A549 (cell line): ENCODE data around the gene FRMD1. TPM values are rescaled to one million over a fixed set of nuclear protein-coding genes. Genes with fewer than 3 reads are reported as not detected.

Experiments used
- ATAC-seq, 2 experiments: fragments of 200-7000 bp in 1 of 2; fragments of >200 bp in 1 of 2; cut with Nextera tagmentation in 1 of 2; cut with Tn5 transposase in 1 of 2; 3 replicates each; pipeline versions ENCODE4 v1.8.0 to v1.9.1; 2018 to 2020; ENCODE audit warnings: mild to moderate bottlenecking in 1 of 2, moderate library complexity in 1 of 2
- CTCF ChIA-PET: fragments of 300-600 bp; sonication (Branson Sonifier 250); formaldehyde crosslinking; extraction: SDS; loops from one replicate; lab custom pipeline; 2021; ENCODE audit warnings: antibody characterized with exemption, inconsistent platforms; lab: Yijun Ruan, JAX
- POLR2A ChIA-PET: fragments of 350-600 bp; formaldehyde crosslinking; extraction: SDS; loops from one replicate; lab custom pipeline; 2021; ENCODE audit warnings: antibody characterized with exemption, inconsistent platforms; lab: Yijun Ruan, JAX
- DNase-seq, 2 experiments: peaks; one replicate each; pipeline versions ENCODE4 v3.0.0 to v3.0.0-alpha.2; 2011 to 2016; ENCODE audit warnings: low read depth in 1 of 2, low spot score in 1 of 2
- FAIRE-seq: peaks from 2 replicates; lab custom pipeline; 2011; peaks lifted over from hg19 to GRCh38; lab: Jason Lieb, UNC
- H3K27ac ChIP-seq, 2 experiments: fragments of >200 bp; sonication (Bioruptor Twin); formaldehyde crosslinking; 3 replicates each; pipeline ENCODE4 v1.5.1; 2016 to 2017
- H3K4me1 ChIP-seq: fragments of >200 bp; sonication (Bioruptor Twin); formaldehyde crosslinking; 3 replicates; pipeline ENCODE4 v1.6.1; 2016
- H3K4me2 ChIP-seq: fragments of >200 bp; sonication (Bioruptor Twin); formaldehyde crosslinking; 3 replicates; pipeline ENCODE4 v1.6.1; 2016
- H3K4me3 ChIP-seq: fragments of >200 bp; sonication (Bioruptor Twin); formaldehyde crosslinking; 3 replicates; pipeline ENCODE4 v1.5.1; 2016
- H3K9me3 ChIP-seq: fragments of >200 bp; sonication (Bioruptor Twin); formaldehyde crosslinking; 3 replicates; pipeline ENCODE4 v1.6.1; 2016
- CBX8 ChIP-seq: fragments of 200-600 bp; sonication (generic); IDR thresholded peaks from 2 replicates; pipeline ENCODE4 v1.6.1; 2016
- CHD4 ChIP-seq: fragments of 200-600 bp; sonication (generic); IDR thresholded peaks from 2 replicates; pipeline ENCODE4 v1.6.1; 2016; ENCODE audit warnings: antibody characterized with exemption, mild to moderate bottlenecking, borderline replicate concordance
- EHMT2 ChIP-seq: fragments of 200-600 bp; sonication (generic); IDR thresholded peaks from 2 replicates; pipeline ENCODE4 v1.6.1; 2016; ENCODE audit warnings: antibody characterized with exemption, low read depth, mild to moderate bottlenecking, moderate library complexity
- ELK1 ChIP-seq: fragments of 150-350 bp; IDR thresholded peaks from 2 replicates; pipeline ENCODE4 v1.6.1; 2014; ENCODE audit warnings: low read depth, mild to moderate bottlenecking, low read length
- EP300 ChIP-seq, 2 experiments: fragments of >200 bp; sonication (Bioruptor Twin); formaldehyde crosslinking; IDR thresholded peaks; 2 replicates in 1 of 2; 3 replicates in 1 of 2; pipeline ENCODE4 v1.6.1; 2016 to 2017
- FOSL2 ChIP-seq, 2 experiments: fragments of 450-650 bp in 1 of 2; fragments of >200 bp in 1 of 2; sonication (Bioruptor Twin) in 1 of 2; formaldehyde crosslinking; IDR thresholded peaks; 2 replicates each; pipeline versions ENCODE4 v1.5.0 to v1.6.1; 2016 to 2020; ENCODE audit warnings: mild to moderate bottlenecking in 1 of 2, moderate library complexity in 1 of 2
- GATA3 ChIP-seq: IDR thresholded peaks from 2 replicates; pipeline ENCODE4 v1.6.1; 2012; ENCODE audit warnings: borderline replicate concordance
- HES2 ChIP-seq: fragments of >200 bp; sonication (Bioruptor Twin); formaldehyde crosslinking; IDR thresholded peaks from 2 replicates; pipeline ENCODE4 v1.6.1; 2016
- HOXB13 ChIP-seq: fragments of 250-450 bp; sonication (Bioruptor Pico); IDR thresholded peaks from 2 replicates; pipeline ENCODE4 v1.5.0; 2020; ENCODE audit warnings: low read depth, mild to moderate bottlenecking, moderate library complexity
- HOXB5 ChIP-seq: fragments of 250-450 bp; sonication (Bioruptor Pico); IDR thresholded peaks from 2 replicates; pipeline ENCODE4 v1.5.0; 2020; ENCODE audit warnings: mild to moderate bottlenecking, moderate library complexity
- JUN ChIP-seq, 2 experiments: fragments of >200 bp; sonication (Bioruptor Twin); formaldehyde crosslinking; IDR thresholded peaks; 2 replicates in 1 of 2; 3 replicates in 1 of 2; pipeline ENCODE4 v1.6.1; 2016 to 2017
- JUNB ChIP-seq: fragments of >200 bp; sonication (Bioruptor Twin); formaldehyde crosslinking; IDR thresholded peaks from 2 replicates; pipeline ENCODE4 v1.6.1; 2016
- MAFK ChIP-seq: fragments of 450-650 bp; IDR thresholded peaks from 2 replicates; pipeline ENCODE4 v1.6.1; 2014; ENCODE audit not compliant: partially characterized antibody
- MYC ChIP-seq: IDR thresholded peaks from 2 replicates; pipeline ENCODE4 v1.6.1; 2012; ENCODE audit warnings: mild to moderate bottlenecking, inconsistent platforms, low read length, improper control_type of control experiment, borderline replicate concordance
- PHF8 ChIP-seq: fragments of 200-600 bp; sonication (generic); IDR thresholded peaks from 2 replicates; pipeline ENCODE4 v1.6.1; 2016; ENCODE audit warnings: low read depth, mild to moderate bottlenecking, antibody characterized with exemption, moderate library complexity, borderline replicate concordance
- POLR2A ChIP-seq: IDR thresholded peaks from 2 replicates; pipeline ENCODE4 v1.6.1; 2012; ENCODE audit warnings: mild to moderate bottlenecking, low read length
- RAD21 ChIP-seq, 2 experiments: fragments of >200 bp in 1 of 2; sonication (Bioruptor Twin) in 1 of 2; formaldehyde crosslinking in 1 of 2; IDR thresholded peaks in 1 of 2; conservative IDR thresholded peaks in 1 of 2; 2 replicates in 1 of 2; 3 replicates in 1 of 2; pipeline ENCODE4 v1.6.1; 2012 to 2018; ENCODE audit warnings: inconsistent platforms in 1 of 2
- RARB ChIP-seq: fragments of 250-450 bp; sonication (Bioruptor Pico); IDR thresholded peaks from 2 replicates; pipeline ENCODE4 v1.8.0; 2021; ENCODE audit warnings: mild to moderate bottlenecking, moderate library complexity
- RCOR1 ChIP-seq: fragments of 150-350 bp; IDR thresholded peaks from 2 replicates; pipeline ENCODE4 v1.6.1; 2014; ENCODE audit warnings: antibody characterized with exemption, low read length, low read depth
- SREBF2 ChIP-seq: fragments of 450-650 bp; IDR thresholded peaks from 2 replicates; pipeline ENCODE4 v1.6.1; 2014; ENCODE audit warnings: mild to moderate bottlenecking, moderate library complexity
- TP53 ChIP-seq: fragments of 250-450 bp; sonication (Bioruptor Pico); IDR thresholded peaks from 2 replicates; pipeline ENCODE4 v1.5.0; 2021; ENCODE audit warnings: mild to moderate bottlenecking, moderate library complexity
- WGBS: methylation state at CpG from one replicate; pipeline ENCODE4 v1.1.6; 2017; ENCODE audit errors: missing lambda C conversion rate; 5-methylcytosine and 5-hydroxymethylcytosine counted together
- polyA plus RNA-seq, 4 experiments: library from polyadenylated mRNA; depleted of rRNA in 3 of 4; stranded (reverse); fragments of >200 nt; fragmentation: RNase III in 1 of 4; extraction: RNeasy Plus Mini Kit Qiagen cat#74134 plus additional on column Dnase treatment in 1 of 4; gene quantifications; 2 replicates in 3 of 4; 3 replicates in 1 of 4; pipeline ENCODE4 v1.2.3, GENCODE V29; 2011 to 2017
- TF ChIP-seq, protein P1 (sequence below): fragments of >200 bp; sonication (Bioruptor Twin); formaldehyde crosslinking; IDR thresholded peaks from 3 replicates; pipeline ENCODE4 v1.6.1; 2016
- TF ChIP-seq, protein P2 (sequence below): IDR thresholded peaks from 2 replicates; pipeline ENCODE4 v1.6.1; 2012; ENCODE audit warnings: low read depth, borderline replicate concordance
- TF ChIP-seq, protein P3 (sequence below): fragments of 200-600 bp; sonication (generic); IDR thresholded peaks from 2 replicates; pipeline ENCODE4 v1.6.1; 2016; ENCODE audit warnings: antibody characterized with exemption, mild to moderate bottlenecking, moderate library complexity

The FRMD1 gene
- polyA plus RNA-seq, 2 of the 4 experiments (the other 2 are of a cell fraction) = not detected

DNA sequence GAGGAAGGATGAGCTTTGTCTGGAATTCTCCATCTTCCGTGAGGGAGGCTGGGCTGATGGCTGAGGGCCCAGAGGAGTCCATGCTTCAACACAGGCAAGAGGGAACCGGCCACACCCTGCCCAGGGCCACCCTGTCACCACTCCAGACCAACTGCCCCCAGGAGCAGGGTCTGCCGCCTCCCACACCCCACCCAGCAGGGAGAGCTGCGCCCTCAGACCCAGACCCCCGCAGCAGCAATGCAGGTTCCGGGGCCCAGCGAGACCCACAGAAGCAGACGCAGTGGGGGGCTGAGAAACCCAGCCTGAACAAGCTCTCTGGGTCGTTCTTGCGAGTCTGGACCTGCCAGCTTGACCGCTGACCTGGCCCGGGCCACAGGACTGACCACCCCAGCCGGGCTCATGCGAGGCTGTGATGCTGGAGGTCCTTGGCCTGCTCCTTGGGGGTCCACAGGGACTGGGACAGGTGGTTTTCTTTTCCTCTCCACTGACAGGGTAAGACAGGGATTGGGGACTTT, 25.0 kb downstream of the FRMD1 start:
- WGBS = 77% methylated on average over 3 of the region's 14 CpGs
- DNase-seq = no peak
- no peak for TF ChIP-seq GATA3
- no peak for TF ChIP-seq HOXB5 (CRISPR knock-in tag)
- TF ChIP-seq EP300 (IDR thresholded peaks at IDR 0.05) = no peak
- TF ChIP-seq EHMT2 = no peak
- no peak for TF ChIP-seq HES2
- no peak for TF ChIP-seq HOXB13
- TF ChIP-seq PHF8 = no peak
- no peak for TF ChIP-seq RAD21 (conservative IDR thresholded peaks at IDR 0.05 in 1 of 2, IDR thresholded peaks at IDR 0.05 in 1 of 2)
- TF ChIP-seq ELK1 = no peak
- no peak for TF ChIP-seq CHD4
- TF ChIP-seq, all 56 proteins: peak for 0
- ChIA-PET CTCF (interaction anchor here (1.0 kb wide), 1 partner anchor 302 kb away, joined by 3 read pairs; no protein-coding TSS in a partner anchor), POLR2A (no interaction called here)
- ATAC-seq (no peak), FAIRE-seq (no peak)
- no peaks in the 10 kb centered on the region for H3K9me3 ChIP-seq
- H3K27ac ChIP-seq = no peak overlapping the region
- no peak overlapping the region for H3K4me3 ChIP-seq
- no peak overlapping the region for H3K4me2 ChIP-seq
- no peaks in the 10 kb centered on the region for H3K4me1 ChIP-seq

GRCh38 chr6:168053086-168053956, 25.7 kb downstream of the FRMD1 start:
- WGBS = 87% methylated on average over 33 of the region's 38 CpGs
- H3K4me1 ChIP-seq = no peaks in the 10 kb centered on the region
- ChIA-PET CTCF (no interaction called here), POLR2A (no interaction called here)
- no peak for ATAC-seq
- H3K27ac ChIP-seq = no peak overlapping the region
- no peak for DNase-seq
- no peak overlapping the region for H3K4me2 ChIP-seq
- no peaks in the 10 kb centered on the region for H3K9me3 ChIP-seq
- H3K4me3 ChIP-seq = no peak overlapping the region
- no peak for TF ChIP-seq TP53
- no peak for TF ChIP-seq JUNB
- TF ChIP-seq CBX8 = no peak
- no peak for TF ChIP-seq PHF8
- TF ChIP-seq, protein P1, sequence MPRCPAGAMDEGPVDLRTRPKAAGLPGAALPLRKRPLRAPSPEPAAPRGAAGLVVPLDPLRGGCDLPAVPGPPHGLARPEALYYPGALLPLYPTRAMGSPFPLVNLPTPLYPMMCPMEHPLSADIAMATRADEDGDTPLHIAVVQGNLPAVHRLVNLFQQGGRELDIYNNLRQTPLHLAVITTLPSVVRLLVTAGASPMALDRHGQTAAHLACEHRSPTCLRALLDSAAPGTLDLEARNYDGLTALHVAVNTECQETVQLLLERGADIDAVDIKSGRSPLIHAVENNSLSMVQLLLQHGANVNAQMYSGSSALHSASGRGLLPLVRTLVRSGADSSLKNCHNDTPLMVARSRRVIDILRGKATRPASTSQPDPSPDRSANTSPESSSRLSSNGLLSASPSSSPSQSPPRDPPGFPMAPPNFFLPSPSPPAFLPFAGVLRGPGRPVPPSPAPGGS = no peak
- TF ChIP-seq, protein P2, sequence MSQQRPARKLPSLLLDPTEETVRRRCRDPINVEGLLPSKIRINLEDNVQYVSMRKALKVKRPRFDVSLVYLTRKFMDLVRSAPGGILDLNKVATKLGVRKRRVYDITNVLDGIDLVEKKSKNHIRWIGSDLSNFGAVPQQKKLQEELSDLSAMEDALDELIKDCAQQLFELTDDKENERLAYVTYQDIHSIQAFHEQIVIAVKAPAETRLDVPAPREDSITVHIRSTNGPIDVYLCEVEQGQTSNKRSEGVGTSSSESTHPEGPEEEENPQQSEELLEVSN = no peak
- TF ChIP-seq JUN (IDR thresholded peaks at IDR 0.05) = no peak
- no peak for TF ChIP-seq MYC
- TF ChIP-seq, protein P3, sequence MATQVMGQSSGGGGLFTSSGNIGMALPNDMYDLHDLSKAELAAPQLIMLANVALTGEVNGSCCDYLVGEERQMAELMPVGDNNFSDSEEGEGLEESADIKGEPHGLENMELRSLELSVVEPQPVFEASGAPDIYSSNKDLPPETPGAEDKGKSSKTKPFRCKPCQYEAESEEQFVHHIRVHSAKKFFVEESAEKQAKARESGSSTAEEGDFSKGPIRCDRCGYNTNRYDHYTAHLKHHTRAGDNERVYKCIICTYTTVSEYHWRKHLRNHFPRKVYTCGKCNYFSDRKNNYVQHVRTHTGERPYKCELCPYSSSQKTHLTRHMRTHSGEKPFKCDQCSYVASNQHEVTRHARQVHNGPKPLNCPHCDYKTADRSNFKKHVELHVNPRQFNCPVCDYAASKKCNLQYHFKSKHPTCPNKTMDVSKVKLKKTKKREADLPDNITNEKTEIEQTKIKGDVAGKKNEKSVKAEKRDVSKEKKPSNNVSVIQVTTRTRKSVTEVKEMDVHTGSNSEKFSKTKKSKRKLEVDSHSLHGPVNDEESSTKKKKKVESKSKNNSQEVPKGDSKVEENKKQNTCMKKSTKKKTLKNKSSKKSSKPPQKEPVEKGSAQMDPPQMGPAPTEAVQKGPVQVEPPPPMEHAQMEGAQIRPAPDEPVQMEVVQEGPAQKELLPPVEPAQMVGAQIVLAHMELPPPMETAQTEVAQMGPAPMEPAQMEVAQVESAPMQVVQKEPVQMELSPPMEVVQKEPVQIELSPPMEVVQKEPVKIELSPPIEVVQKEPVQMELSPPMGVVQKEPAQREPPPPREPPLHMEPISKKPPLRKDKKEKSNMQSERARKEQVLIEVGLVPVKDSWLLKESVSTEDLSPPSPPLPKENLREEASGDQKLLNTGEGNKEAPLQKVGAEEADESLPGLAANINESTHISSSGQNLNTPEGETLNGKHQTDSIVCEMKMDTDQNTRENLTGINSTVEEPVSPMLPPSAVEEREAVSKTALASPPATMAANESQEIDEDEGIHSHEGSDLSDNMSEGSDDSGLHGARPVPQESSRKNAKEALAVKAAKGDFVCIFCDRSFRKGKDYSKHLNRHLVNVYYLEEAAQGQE = no peak
- TF ChIP-seq POLR2A = no peak
- no peak for TF ChIP-seq RARB
- TF ChIP-seq ELK1 = no peak
- no peak for TF ChIP-seq MAFK
- no peak for TF ChIP-seq SREBF2
- TF ChIP-seq RCOR1 = no peak
- TF ChIP-seq FOSL2 (IDR thresholded peaks at IDR 0.05) = no peak
- TF ChIP-seq FOSL2 (CRISPR knock-in tag; IDR thresholded peaks at IDR 0.05) = no peak
- no peak for FAIRE-seq
